GM15510 (cell line): Measurements from ENCODE around the gene C10orf90.

Experiments used
- POLR2A ChIP-seq: IDR thresholded peaks from 3 replicates; pipeline ENCODE4 v1.6.1; 2011; ENCODE audit warnings: borderline replicate concordance; ENCODE audit not compliant: insufficient read length; ENCODE audit errors: extremely low read depth

Gene C10orf90

DNA sequence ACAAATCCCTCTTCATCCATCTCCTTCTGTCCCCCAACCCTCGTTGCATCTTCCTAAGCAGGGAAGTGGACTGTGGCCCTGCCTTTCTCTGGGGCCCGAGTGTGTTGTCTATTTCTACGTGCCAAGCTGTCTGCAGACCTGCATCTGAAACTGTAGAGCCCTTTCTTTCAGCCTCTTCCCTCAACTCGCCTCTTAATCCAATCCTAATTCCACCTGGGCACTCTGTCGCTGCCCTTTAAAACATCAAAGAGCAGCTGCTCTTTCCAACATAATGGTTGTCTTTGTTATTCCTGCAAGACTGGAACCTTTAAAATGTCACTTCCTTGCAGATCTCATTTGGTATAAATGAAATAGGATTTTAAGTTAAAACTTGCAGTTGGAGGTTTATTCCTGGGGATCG, 260.7 kb downstream of the C10orf90 start:
- no peak for TF ChIP-seq POLR2A

DNA sequence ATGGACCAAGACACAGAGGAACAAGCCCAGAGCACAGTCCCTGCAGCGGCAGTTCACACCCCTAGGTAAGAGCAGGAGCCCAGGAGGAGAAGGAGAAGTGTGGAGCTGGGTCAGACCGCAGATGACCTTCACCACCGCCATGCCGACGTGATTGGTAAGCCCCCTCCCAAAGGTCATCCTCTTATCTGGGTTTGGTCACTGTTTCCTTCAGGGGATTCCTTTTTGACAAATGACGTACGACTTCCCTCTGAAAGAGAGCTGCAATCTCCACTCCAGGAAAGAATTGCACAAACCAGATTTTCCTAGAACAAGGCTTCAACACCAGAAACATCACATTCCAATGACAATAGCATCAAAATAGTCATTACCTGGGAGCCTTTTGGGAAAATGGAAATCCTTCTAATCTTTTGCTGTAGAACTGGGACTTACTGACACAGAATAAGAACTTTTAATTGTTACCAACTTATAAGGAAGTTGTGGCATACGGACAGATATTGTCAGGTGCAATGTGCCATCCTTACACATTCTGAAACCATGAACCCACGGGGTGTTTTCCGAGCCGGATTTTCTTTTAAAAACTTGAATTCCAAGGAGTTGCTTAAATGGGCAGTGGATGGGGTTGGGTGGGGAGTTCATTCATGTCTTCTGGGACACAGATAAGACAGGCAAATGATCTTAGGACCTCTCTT, 261.4 kb downstream of the C10orf90 start:
- TF ChIP-seq POLR2A = no peak

GRCh38 chr10:126407831-126408230, 262.7 kb downstream of the C10orf90 start:
- no peak for TF ChIP-seq POLR2A

DNA sequence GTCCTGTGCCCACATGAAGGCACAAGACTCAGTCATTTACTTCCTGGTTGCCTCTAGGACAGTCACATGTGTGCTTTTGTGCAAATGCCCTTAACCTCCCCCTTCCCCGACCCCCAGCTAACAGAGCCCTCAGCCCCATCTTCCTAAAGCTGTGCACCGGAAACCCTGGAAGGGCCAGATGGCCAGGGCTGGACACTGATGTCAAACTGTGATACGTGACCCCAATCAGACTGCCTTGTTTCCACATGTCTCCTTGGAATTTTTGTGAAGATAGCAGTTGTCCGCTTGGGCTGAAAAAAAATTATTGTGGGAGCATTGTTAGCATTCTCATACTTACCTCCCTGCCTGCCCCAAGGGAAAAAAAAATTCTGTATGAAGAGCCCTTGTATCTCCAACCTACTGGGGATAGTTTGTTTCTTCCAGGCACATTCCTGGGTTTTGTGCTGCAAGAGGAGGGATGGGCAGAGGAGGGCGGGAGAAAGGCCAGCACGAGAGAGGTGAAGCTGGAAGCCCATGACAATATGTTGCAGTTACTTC, 265.2 kb downstream of the C10orf90 start:
- no peak for TF ChIP-seq POLR2A

- no peak for TF ChIP-seq POLR2A
These were observed 267.5 kb downstream of the C10orf90 start for GRCh38 chr10:126402721-126403695.

DNA sequence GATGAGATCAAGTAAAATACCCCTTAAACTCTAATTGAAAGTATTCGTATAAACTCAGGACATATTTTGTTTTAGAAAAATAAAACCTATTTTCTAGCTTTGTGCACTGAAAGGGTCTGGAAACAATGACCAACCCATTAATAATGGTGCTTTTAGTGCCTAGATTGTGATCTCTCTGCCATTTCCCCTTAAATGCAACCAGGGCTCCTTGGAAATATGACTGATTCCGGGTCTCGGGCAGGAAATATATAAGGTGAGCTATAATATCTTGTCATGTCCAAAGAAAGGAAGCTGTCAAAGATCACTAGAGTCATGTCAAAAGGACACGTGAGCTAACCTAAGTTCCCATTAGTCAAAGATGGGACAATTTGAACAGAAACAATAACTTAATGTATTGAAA, 269.9 kb downstream of the C10orf90 start:
- TF ChIP-seq POLR2A = no peak

GRCh38 chr10:126398924-126399323, 271.6 kb downstream of the C10orf90 start:
- TF ChIP-seq POLR2A = no peak

DNA sequence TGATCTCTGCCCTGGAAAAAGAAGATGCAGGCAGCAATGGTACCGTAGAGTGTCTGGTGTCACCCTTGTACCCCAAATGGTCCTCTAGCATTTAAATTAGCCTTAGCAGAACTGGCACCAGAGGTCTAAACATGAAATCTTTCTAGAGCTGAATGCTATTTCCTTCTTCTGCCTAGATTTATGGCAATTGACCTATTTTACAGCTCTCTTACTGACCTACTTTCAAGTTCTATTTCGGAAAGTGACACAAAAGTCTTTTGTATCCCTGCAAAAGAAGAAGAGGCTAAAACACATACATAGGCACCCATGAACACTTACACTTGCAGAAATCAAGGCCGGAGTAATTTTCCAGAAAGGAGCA, 272.1 kb downstream of the C10orf90 start:
- TF ChIP-seq POLR2A = no peak

DNA sequence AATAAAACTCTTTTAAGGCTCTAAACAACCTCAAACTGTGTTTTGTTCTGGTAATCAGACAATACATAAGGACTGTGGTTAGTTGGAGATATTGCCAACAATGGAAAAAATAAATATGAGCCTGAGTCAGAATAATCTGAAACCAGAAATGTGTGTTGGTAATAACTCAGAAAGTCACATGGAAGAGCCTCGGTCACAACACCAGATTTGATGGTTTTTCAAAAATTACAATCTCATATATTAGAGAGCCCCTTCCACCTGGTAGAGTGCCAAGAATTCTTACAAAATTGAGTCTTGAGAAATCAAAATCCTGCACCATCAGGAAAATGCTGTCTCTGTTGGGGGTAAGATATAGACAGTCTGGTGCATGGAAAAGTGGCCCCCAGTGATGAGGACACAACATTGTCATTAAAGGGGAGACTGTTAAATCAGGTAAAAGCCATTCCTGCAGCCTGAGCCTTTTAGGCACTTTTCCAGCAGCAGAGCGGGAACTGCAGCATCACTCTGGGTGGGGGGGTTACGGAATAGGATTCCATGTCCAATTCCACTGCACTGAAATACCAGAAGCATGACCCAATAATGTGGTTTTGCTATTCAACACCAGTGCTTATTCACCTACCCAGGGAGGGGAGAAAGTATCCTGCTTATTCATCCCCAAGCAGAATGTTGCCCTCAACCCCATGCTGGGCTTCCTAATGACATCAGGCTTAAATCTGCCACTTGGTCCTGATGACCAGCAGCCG, 272.7 kb downstream of the C10orf90 start:
- TF ChIP-seq POLR2A = no peak

- TF ChIP-seq POLR2A = no peak
These were observed 273.3 kb downstream of the C10orf90 start for GRCh38 chr10:126397156-126397555.

- no peak for TF ChIP-seq POLR2A
These were observed 275.5 kb downstream of the C10orf90 start for GRCh38 chr10:126394948-126395347.

DNA sequence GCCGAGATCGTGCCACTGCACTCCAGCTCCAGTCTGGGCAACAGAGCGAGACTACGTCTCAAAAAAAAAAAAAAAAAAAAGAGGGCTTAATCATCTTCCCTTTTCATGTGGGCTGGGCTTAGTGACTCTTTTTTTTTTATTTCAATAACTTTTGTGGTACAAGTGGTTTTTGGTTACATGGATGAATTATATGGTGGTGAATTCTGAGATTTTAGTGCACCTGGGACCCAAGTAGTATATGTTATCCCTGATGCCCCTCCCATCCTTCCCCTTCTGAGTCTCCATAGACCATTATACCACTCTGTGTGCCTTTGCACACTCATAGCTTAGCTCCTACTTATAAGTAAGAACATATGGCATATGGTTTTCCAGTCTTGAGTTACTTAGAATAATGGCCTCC, 277.4 kb downstream of the C10orf90 start:
- no peak for TF ChIP-seq POLR2A

- no peak for TF ChIP-seq POLR2A
These were observed 278.0 kb downstream of the C10orf90 start for GRCh38 chr10:126392469-126392868.

DNA sequence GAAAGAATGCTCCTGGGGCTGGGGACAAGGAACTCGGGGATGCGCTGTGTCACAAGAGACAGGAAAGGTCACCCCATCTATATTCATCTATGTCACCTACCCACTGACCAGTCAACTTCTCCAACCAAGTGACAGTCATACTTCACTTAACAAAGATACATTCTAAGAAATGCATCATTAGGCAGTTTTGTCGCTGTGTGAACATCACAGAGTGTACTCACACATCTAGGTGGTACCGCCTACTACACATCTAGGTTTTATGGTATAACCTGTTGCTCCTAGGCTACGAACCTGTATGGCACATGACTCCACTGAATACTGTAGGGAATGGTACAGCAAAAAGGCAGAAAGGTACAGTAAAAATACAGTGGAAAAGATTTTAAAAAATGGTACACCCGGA, 278.4 kb downstream of the C10orf90 start:
- TF ChIP-seq POLR2A = no peak
